HEK293T (cell line): ENCODE measurements around the gene MPND.

Experiments
- ARNT ChIP-seq: fragments of 450-650 bp; IDR thresholded peaks from 2 replicates; pipeline ENCODE4 v1.6.1; 2017; ENCODE audit warnings: mild to moderate bottlenecking
- BHLHE40 ChIP-seq: fragments of 450-650 bp; IDR thresholded peaks from 2 replicates; pipeline ENCODE4 v1.6.1; 2016; ENCODE audit warnings: mild to moderate bottlenecking, moderate library complexity, borderline replicate concordance
- FOXK2 ChIP-seq: fragments of 450-650 bp; IDR thresholded peaks from 2 replicates; pipeline ENCODE4 v1.6.1; 2016; ENCODE audit warnings: mild to moderate bottlenecking
- HDGF ChIP-seq: fragments of 450-650 bp; IDR thresholded peaks from 2 replicates; pipeline ENCODE4 v1.6.1; 2017; ENCODE audit warnings: antibody characterized with exemption, borderline replicate concordance
- NFRKB ChIP-seq: fragments of 450-650 bp; IDR thresholded peaks from 2 replicates; pipeline ENCODE4 v1.6.1; 2016; ENCODE audit warnings: mild to moderate bottlenecking, moderate library complexity
- PKNOX1 ChIP-seq: fragments of 450-650 bp; IDR thresholded peaks from 2 replicates; pipeline ENCODE4 v1.6.1; 2016
- SP1 ChIP-seq: fragments of 450-650 bp; IDR thresholded peaks from 2 replicates; pipeline ENCODE4 v1.6.1; 2017
- SUZ12 ChIP-seq: fragments of 450-650 bp; IDR thresholded peaks from 2 replicates; pipeline ENCODE4 v1.6.1; 2016; ENCODE audit warnings: mild to moderate bottlenecking
- TARDBP ChIP-seq: fragments of 450-650 bp; IDR thresholded peaks from 2 replicates; pipeline ENCODE4 v1.6.1; 2016
- ZNF384 ChIP-seq: fragments of 450-650 bp; IDR thresholded peaks from 2 replicates; pipeline ENCODE4 v1.6.1; 2016

DNA sequence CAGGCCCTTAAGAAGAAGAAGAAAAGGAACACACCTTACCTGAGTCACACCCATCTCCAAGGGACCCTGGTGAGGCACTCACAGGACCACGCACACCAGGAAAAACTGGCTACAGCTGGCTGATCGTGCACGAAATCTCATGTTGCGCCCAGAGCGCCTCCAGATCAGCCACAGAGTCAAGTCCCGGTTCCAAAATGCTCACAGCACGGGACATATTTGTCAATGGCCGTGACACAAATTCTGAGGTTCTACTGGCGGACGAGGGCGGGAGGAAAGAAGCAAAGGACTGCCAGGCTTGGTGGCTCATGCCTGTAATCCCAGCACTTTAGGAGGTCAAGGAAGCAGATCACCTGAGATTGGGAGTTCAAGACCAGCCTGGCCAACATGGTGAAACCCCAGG lies 35.5 kb downstream of the MPND start:
- TF ChIP-seq BHLHE40 = no peak
- TF ChIP-seq SP1 = no peak
- no peak for TF ChIP-seq HDGF
- no peak for TF ChIP-seq ARNT
- TF ChIP-seq PKNOX1 = no peak
- TF ChIP-seq TARDBP = no peak
- TF ChIP-seq FOXK2 = no peak
- TF ChIP-seq NFRKB = no peak
- TF ChIP-seq SUZ12 = no peak
- no peak for TF ChIP-seq ZNF384
